Erythroblast (primary cell): ENCODE measurements around the gene SBK1.
"Not testable (repeated sequence)": the region's sequence is repeated elsewhere in the genome, so short reads cannot be mapped to it uniquely, and the experiment has no call there.

Experiments
- DNase-seq, 2 experiments: peaks; one replicate each; lab custom pipeline; 2025; lab: John Stamatoyannopoulos, UW
- GATA1 ChIP-seq: IDR thresholded peaks from 2 replicates; pipeline ENCODE4 v1.6.1; 2011; ENCODE audit warnings: low read depth, mild to moderate bottlenecking, control low read depth, low read length, moderate library complexity
- POLR2A ChIP-seq: IDR thresholded peaks from 2 replicates; pipeline ENCODE4 v1.6.1; 2011; ENCODE audit warnings: mild to moderate bottlenecking, low read length

SBK1 gene

GRCh38 chr16:28320741-28321140 is 28.4 kb downstream of the SBK1 start:
- DNase-seq, result no peak
- TF ChIP-seq GATA1 (no peak), POLR2A (no peak)

- no peak for TF ChIP-seq POLR2A
- TF ChIP-seq GATA1, result no peak
- peak; percentile 15 to 41 for DNase-seq
These were observed 29.5 kb downstream of the SBK1 start for GRCh38 chr16:28321700-28322411.

- TF ChIP-seq GATA1 (no peak), POLR2A (no peak)
- DNase-seq, result no peak
These were observed 32.0 kb downstream of the SBK1 start for GRCh38 chr16:28324235-28324886.

GRCh38 chr16:28324887-28325279 is 32.6 kb downstream of the SBK1 start:
- TF ChIP-seq GATA1 (no peak), POLR2A (no peak)
- DNase-seq, result no peak

GRCh38 chr16:28326881-28327610 is 34.7 kb downstream of the SBK1 start:
- TF ChIP-seq POLR2A, result no peak
- no peak for TF ChIP-seq GATA1
- peak; percentile 36 to 58 for DNase-seq

GRCh38 chr16:28330232-28330631 is 37.9 kb downstream of the SBK1 start:
- DNase-seq, result not testable (repeated sequence)

- not testable (repeated sequence) for DNase-seq
These were observed 38.7 kb downstream of the SBK1 start for GRCh38 chr16:28330981-28331380.

- not testable (repeated sequence) for DNase-seq
These were observed 40.3 kb downstream of the SBK1 start for GRCh38 chr16:28332632-28333031.

- DNase-seq, result not testable (repeated sequence)
These were observed 43.4 kb downstream of the SBK1 start for GRCh38 chr16:28335678-28336077.

GRCh38 chr16:28336940-28337710 is 44.8 kb downstream of the SBK1 start:
- not testable (repeated sequence) for DNase-seq

GRCh38 chr16:28338230-28338629 is 45.9 kb downstream of the SBK1 start:
- not testable (repeated sequence) for DNase-seq

- DNase-seq, result not testable (repeated sequence)
These were observed 70.3 kb downstream of the SBK1 start for GRCh38 chr16:28362600-28362999.

- not testable (repeated sequence) for DNase-seq
These were observed 71.1 kb downstream of the SBK1 start, which contains the start of gene NPIPB6 for GRCh38 chr16:28363408-28363807. Gene NPIPB6, minus strand, starts transcription at chr16:28363508. Its CDS starts 686 bp downstream, at chr16:28362822.

GRCh38 chr16:28364268-28365173 is 72.2 kb downstream of the SBK1 start:
- DNase-seq, result not testable (repeated sequence)

- DNase-seq, result not testable (repeated sequence)
These were observed 75.6 kb downstream of the SBK1 start for GRCh38 chr16:28367926-28368325.
